HG02798 (cell line): Measurements from ENCODE around the gene RABGAP1L.
"Not testable (repeated sequence)": the region's sequence is repeated elsewhere in the genome, so short reads cannot be mapped to it uniquely, and the experiment has no call there.

Experiments used
- ATAC-seq: cut with Tn5 transposase; IDR thresholded peaks from one replicate; pipeline ENCODE4 v1.9.1; 2021; ENCODE audit warnings: mild to moderate bottlenecking; ENCODE audit not compliant: unreplicated experiment, poor library complexity

The RABGAP1L gene

GRCh38 chr1:174159252-174160108, at the start of gene RABGAP1L:
RABGAP1L (plus strand) TSS chr1:174159520.
- ATAC-seq = peak; percentile 76

- ATAC-seq = no peak
Observed at GRCh38 chr1:174110053-174110452, 49.3 kb upstream of the RABGAP1L start.

GRCh38 chr1:174112489-174113162, 46.7 kb upstream of the RABGAP1L start:
- ATAC-seq = no peak

GRCh38 chr1:174114106-174114505, 45.2 kb upstream of the RABGAP1L start:
- ATAC-seq = no peak

- peak; percentile 85 for ATAC-seq
Observed at GRCh38 chr1:174114788-174115448, 44.4 kb upstream of the RABGAP1L start.

GRCh38 chr1:174116042-174116441, 43.3 kb upstream of the RABGAP1L start:
- no peak for ATAC-seq

GRCh38 chr1:174118751-174119150, 40.6 kb upstream of the RABGAP1L start:
- ATAC-seq = no peak

- ATAC-seq = not testable (repeated sequence)
Observed at GRCh38 chr1:174122318-174122717, 37.0 kb upstream of the RABGAP1L start.

- no peak for ATAC-seq
Observed at GRCh38 chr1:174123843-174124242, 35.5 kb upstream of the RABGAP1L start.

GRCh38 chr1:174127176-174127575, 32.1 kb upstream of the RABGAP1L start:
- ATAC-seq = not testable (repeated sequence)

GRCh38 chr1:174131032-174131638, 28.2 kb upstream of the RABGAP1L start:
- no peak for ATAC-seq

GRCh38 chr1:174134003-174134659, 25.2 kb upstream of the RABGAP1L start:
- ATAC-seq = no peak

GRCh38 chr1:174135211-174135610, 24.1 kb upstream of the RABGAP1L start:
- ATAC-seq = no peak

- no peak for ATAC-seq
Observed at GRCh38 chr1:174136714-174137113, 22.6 kb upstream of the RABGAP1L start.

- ATAC-seq = no peak
Observed at GRCh38 chr1:174142836-174143235, 16.5 kb upstream of the RABGAP1L start.

GRCh38 chr1:174143727-174144396, 15.5 kb upstream of the RABGAP1L start:
- ATAC-seq = not testable (repeated sequence)

- ATAC-seq = not testable (repeated sequence)
Observed at GRCh38 chr1:174144397-174144783, 14.9 kb upstream of the RABGAP1L start.

- ATAC-seq = no peak
Observed at GRCh38 chr1:174149216-174149615, 10.1 kb upstream of the RABGAP1L start.

GRCh38 chr1:174150499-174150898, 8.8 kb upstream of the RABGAP1L start:
- no peak for ATAC-seq

- no peak for ATAC-seq
Observed at GRCh38 chr1:174152427-174152826, 6.9 kb upstream of the RABGAP1L start.
